HepG2 (cell line): Measurements from ENCODE around the gene CMIP. TPM values are rescaled to one million over a fixed set of nuclear protein-coding genes. Genes with fewer than 3 reads are reported as not detected.
A peak's percentile ranks its signal among the peaks of the same experiment; 100 is the strongest.

Source experiments
- AGO1 ChIP-seq: fragments of 200-400 bp; formaldehyde crosslinking; IDR thresholded peaks from 2 replicates; pipeline ENCODE4 v1.6.1; 2017; ENCODE audit warnings: mild to moderate bottlenecking, low read depth, low read length, moderate library complexity; ENCODE audit not compliant: poor library complexity, severe bottlenecking
- ARNT2 ChIP-seq: sonication (generic); formaldehyde crosslinking; IDR thresholded peaks from 2 replicates; pipeline ENCODE4 v1.8.0; 2022; ENCODE audit warnings: mild to moderate bottlenecking, low read depth, missing genetic modification reagents, moderate library complexity
- ATRX ChIP-seq: sonication (generic); formaldehyde crosslinking; IDR thresholded peaks from 2 replicates; pipeline ENCODE4 v1.4.0; 2020; ENCODE audit warnings: missing genetic modification reagents, borderline replicate concordance
- FOXJ3 ChIP-seq: sonication (generic); formaldehyde crosslinking; IDR thresholded peaks from 2 replicates; pipeline ENCODE4 v1.4.0; 2020; ENCODE audit warnings: missing genetic modification reagents, mild to moderate bottlenecking, borderline replicate concordance
- KDM3A ChIP-seq: IDR thresholded peaks from 2 replicates; pipeline ENCODE4 v1.6.1; 2018; ENCODE audit warnings: low read depth, missing compliant biosample characterization
- NFE2 ChIP-seq: sonication (generic); formaldehyde crosslinking; IDR thresholded peaks from 2 replicates; pipeline ENCODE4 v1.4.0; 2020; ENCODE audit warnings: missing genetic modification reagents
- RFX3 ChIP-seq: IDR thresholded peaks from 2 replicates; pipeline ENCODE4 v1.6.1; 2016; ENCODE audit warnings: missing biosample characterization, missing genetic modification reagents
- RXRB ChIP-seq: IDR thresholded peaks from 2 replicates; pipeline ENCODE4 v1.6.1; 2016; ENCODE audit warnings: borderline replicate concordance, missing genetic modification reagents, missing compliant biosample characterization
- SAP130 ChIP-seq: IDR thresholded peaks from 2 replicates; pipeline ENCODE4 v1.6.1; 2016; ENCODE audit warnings: low read depth
- TEAD3 ChIP-seq: optimal IDR thresholded peaks from 2 replicates; pipeline ENCODE3; 2016; ENCODE audit warnings: borderline replicate concordance
- THAP11 ChIP-seq: IDR thresholded peaks from 2 replicates; pipeline ENCODE4 v1.6.1; 2016; ENCODE audit warnings: missing biosample characterization, missing genetic modification reagents
- YEATS4 ChIP-seq: sonication (generic); formaldehyde crosslinking; IDR thresholded peaks from 2 replicates; pipeline ENCODE4 v1.4.0; 2020; ENCODE audit warnings: missing genetic modification reagents, borderline replicate concordance
- ZFX ChIP-seq: sonication (generic); formaldehyde crosslinking; IDR thresholded peaks from 2 replicates; pipeline ENCODE4 v1.4.0; 2020; ENCODE audit warnings: mild to moderate bottlenecking, low read depth, missing genetic modification reagents, moderate library complexity
- polyA plus RNA-seq, 8 experiments: library from polyadenylated mRNA; depleted of rRNA in 3 of 8; stranded (reverse) in 7 of 8; unstranded in 1 of 8; fragments of >200 nt; fragmentation: Illumina TruSeq in 4 of 8; extraction: Trizol in 4 of 8; gene quantifications; 2 replicates each; pipeline versions ENCODE4 v1.2.1 to v1.2.3, GENCODE V29; 2011 to 2016; ENCODE audit warnings: low read depth in 4 of 8, missing spikeins in 1 of 8, mixed read lengths in 1 of 8; ENCODE audit not compliant: insufficient read depth in 1 of 8
- total RNA-seq, 5 experiments: library from RNA; depleted of rRNA; stranded (reverse); fragments of >200 nt; fragmentation: Illumina TruSeq; extraction: Trizol; gene quantifications; 2 replicates each; pipeline ENCODE4 v1.2.3, GENCODE V29; 2016; ENCODE audit warnings: low read depth in 1 of 5
- TF ChIP-seq, protein P1 (sequence below): sonication (generic); formaldehyde crosslinking; IDR thresholded peaks from 2 replicates; pipeline ENCODE4 v1.5.0; 2020; ENCODE audit warnings: missing genetic modification reagents, mild to moderate bottlenecking, borderline replicate concordance
- TF ChIP-seq, protein P2 (sequence below): conservative IDR thresholded peaks from 2 replicates; pipeline ENCODE4 v1.6.1; 2018; ENCODE audit warnings: missing genetic modification reagents
- TF ChIP-seq, protein P3 (sequence below): sonication (generic); formaldehyde crosslinking; IDR thresholded peaks from 2 replicates; pipeline ENCODE4 v1.5.1; 2020; ENCODE audit warnings: missing genetic modification reagents, mild to moderate bottlenecking, borderline replicate concordance
- TF ChIP-seq, protein P4 (sequence below): sonication (generic); formaldehyde crosslinking; IDR thresholded peaks from 2 replicates; pipeline ENCODE4 v1.4.0; 2020; ENCODE audit warnings: missing genetic modification reagents, borderline replicate concordance
- TF ChIP-seq, protein P5 (sequence below): IDR thresholded peaks from 2 replicates; pipeline ENCODE4 v1.6.1; 2016; ENCODE audit warnings: mild to moderate bottlenecking

The CMIP gene
- total and polyA plus RNA-seq, 2 of the 13 experiments (the other 11 are each of a cell fraction or from before 2014, with no cell fraction given) = 10.9 to 18.1 TPM

DNA sequence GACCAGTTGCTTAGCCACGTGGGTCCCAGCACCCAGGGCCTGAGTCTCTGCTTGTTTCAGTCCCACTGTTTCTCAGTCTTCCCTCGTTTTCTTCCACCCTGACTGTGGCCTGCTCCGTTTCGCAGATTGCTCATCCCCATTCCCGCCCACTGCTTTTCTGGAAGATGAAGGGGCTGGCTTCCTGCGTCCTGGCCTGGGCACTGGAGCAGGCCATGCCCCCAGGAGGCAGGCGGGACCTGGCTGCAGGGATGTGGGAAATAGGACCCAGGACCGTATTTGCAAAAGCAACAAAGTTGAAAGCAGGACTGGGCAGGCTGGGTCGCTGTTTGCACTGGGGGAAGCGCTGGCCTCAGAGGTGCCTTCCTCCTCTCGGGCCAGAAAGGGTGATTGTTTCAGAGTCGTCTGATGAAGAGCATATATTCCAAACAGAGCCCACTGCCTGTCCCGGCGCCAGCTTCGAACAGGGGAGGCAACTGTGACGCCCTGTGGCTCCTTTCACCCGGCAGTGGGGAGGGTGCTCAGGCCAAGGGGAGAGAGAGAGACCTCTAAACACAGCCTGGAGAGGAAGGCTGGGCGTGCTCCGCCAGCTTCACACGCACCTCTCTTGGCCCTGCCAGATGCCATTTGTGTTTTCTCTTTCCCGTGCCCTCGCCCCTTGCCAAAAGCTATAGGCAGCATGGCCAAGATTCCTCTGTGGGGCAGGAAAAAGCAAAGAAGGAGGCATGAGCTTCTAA lies 108.6 kb downstream of the CMIP start (continued):
- no peak for TF ChIP-seq THAP11 (CRISPR knock-in tag)
- peak; percentile 78 for TF ChIP-seq SAP130 (CRISPR knock-in tag)
- TF ChIP-seq ATRX = no peak
- TF ChIP-seq RXRB (CRISPR knock-in tag) = peak; percentile 51
- peak; percentile 36; the same call in 1 of the 2 replicates for TF ChIP-seq KDM3A (CRISPR knock-in tag)
- TF ChIP-seq RFX3 = no peak
- TF ChIP-seq, protein P1, sequence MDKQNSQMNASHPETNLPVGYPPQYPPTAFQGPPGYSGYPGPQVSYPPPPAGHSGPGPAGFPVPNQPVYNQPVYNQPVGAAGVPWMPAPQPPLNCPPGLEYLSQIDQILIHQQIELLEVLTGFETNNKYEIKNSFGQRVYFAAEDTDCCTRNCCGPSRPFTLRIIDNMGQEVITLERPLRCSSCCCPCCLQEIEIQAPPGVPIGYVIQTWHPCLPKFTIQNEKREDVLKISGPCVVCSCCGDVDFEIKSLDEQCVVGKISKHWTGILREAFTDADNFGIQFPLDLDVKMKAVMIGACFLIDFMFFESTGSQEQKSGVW (CRISPR knock-in tag) = no peak
- TF ChIP-seq, protein P2, sequence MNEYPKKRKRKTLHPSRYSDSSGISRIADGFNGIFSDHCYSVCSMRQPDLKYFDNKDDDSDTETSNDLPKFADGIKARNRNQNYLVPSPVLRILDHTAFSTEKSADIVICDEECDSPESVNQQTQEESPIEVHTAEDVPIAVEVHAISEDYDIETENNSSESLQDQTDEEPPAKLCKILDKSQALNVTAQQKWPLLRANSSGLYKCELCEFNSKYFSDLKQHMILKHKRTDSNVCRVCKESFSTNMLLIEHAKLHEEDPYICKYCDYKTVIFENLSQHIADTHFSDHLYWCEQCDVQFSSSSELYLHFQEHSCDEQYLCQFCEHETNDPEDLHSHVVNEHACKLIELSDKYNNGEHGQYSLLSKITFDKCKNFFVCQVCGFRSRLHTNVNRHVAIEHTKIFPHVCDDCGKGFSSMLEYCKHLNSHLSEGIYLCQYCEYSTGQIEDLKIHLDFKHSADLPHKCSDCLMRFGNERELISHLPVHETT (CRISPR knock-in tag) = 0 out of 2 replicates have a peak, but pooled peaks have one; percentile 18
- peak; percentile 37 for TF ChIP-seq TEAD3 (CRISPR knock-in tag)
- TF ChIP-seq ZFX (CRISPR knock-in tag) = peak; percentile 88
- peak; percentile 63 for TF ChIP-seq AGO1
- TF ChIP-seq FOXJ3 (CRISPR knock-in tag) = peak; percentile 66; the same call in 1 of the 2 replicates
- TF ChIP-seq, protein P3, sequence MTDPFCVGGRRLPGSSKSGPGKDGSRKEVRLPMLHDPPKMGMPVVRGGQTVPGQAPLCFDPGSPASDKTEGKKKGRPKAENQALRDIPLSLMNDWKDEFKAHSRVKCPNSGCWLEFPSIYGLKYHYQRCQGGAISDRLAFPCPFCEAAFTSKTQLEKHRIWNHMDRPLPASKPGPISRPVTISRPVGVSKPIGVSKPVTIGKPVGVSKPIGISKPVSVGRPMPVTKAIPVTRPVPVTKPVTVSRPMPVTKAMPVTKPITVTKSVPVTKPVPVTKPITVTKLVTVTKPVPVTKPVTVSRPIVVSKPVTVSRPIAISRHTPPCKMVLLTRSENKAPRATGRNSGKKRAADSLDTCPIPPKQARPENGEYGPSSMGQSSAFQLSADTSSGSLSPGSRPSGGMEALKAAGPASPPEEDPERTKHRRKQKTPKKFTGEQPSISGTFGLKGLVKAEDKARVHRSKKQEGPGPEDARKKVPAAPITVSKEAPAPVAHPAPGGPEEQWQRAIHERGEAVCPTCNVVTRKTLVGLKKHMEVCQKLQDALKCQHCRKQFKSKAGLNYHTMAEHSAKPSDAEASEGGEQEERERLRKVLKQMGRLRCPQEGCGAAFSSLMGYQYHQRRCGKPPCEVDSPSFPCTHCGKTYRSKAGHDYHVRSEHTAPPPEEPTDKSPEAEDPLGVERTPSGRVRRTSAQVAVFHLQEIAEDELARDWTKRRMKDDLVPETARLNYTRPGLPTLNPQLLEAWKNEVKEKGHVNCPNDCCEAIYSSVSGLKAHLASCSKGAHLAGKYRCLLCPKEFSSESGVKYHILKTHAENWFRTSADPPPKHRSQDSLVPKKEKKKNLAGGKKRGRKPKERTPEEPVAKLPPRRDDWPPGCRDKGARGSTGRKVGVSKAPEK (CRISPR knock-in tag) = peak; percentile 37; the same call in 1 of the 2 replicates
- TF ChIP-seq ARNT2 = peak; percentile 71; the same call in 1 of the 2 replicates
- TF ChIP-seq, protein P4, sequence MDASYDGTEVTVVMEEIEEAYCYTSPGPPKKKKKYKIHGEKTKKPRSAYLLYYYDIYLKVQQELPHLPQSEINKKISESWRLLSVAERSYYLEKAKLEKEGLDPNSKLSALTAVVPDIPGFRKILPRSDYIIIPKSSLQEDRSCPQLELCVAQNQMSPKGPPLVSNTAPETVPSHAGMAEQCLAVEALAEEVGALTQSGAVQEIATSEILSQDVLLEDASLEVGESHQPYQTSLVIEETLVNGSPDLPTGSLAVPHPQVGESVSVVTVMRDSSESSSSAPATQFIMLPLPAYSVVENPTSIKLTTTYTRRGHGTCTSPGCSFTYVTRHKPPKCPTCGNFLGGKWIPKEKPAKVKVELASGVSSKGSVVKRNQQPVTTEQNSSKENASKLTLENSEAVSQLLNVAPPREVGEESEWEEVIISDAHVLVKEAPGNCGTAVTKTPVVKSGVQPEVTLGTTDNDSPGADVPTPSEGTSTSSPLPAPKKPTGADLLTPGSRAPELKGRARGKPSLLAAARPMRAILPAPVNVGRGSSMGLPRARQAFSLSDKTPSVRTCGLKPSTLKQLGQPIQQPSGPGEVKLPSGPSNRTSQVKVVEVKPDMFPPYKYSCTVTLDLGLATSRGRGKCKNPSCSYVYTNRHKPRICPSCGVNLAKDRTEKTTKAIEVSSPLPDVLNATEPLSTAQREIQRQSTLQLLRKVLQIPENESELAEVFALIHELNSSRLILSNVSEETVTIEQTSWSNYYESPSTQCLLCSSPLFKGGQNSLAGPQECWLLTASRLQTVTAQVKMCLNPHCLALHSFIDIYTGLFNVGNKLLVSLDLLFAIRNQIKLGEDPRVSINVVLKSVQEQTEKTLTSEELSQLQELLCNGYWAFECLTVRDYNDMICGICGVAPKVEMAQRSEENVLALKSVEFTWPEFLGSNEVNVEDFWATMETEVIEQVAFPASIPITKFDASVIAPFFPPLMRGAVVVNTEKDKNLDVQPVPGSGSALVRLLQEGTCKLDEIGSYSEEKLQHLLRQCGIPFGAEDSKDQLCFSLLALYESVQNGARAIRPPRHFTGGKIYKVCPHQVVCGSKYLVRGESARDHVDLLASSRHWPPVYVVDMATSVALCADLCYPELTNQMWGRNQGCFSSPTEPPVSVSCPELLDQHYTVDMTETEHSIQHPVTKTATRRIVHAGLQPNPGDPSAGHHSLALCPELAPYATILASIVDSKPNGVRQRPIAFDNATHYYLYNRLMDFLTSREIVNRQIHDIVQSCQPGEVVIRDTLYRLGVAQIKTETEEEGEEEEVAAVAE (CRISPR knock-in tag) = no peak
- no peak for TF ChIP-seq NFE2 (CRISPR knock-in tag)
- TF ChIP-seq, protein P5, sequence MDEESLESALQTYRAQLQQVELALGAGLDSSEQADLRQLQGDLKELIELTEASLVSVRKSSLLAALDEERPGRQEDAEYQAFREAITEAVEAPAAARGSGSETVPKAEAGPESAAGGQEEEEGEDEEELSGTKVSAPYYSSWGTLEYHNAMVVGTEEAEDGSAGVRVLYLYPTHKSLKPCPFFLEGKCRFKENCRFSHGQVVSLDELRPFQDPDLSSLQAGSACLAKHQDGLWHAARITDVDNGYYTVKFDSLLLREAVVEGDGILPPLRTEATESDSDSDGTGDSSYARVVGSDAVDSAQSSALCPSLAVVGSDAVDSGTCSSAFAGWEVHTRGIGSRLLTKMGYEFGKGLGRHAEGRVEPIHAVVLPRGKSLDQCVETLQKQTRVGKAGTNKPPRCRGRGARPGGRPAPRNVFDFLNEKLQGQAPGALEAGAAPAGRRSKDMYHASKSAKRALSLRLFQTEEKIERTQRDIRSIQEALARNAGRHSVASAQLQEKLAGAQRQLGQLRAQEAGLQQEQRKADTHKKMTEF (CRISPR knock-in tag) = peak; percentile 66; the same call in 1 of the 2 replicates
- peak; percentile 69; the same call in 1 of the 2 replicates for TF ChIP-seq YEATS4 (CRISPR knock-in tag)
